Heart right ventricle (tissue), 16 donors: Measurements from ENCODE around the gene SCN4A. TPM values are rescaled to one million over a fixed set of nuclear protein-coding genes. Genes with fewer than 3 reads are reported as not detected.
A peak's percentile ranks its signal among the peaks of the same experiment; 100 is the strongest.

Experiments
- ATAC-seq, 8 donors: fragments of 200-7000 bp; cut with Tn5 transposase; one replicate each; pipeline ENCODE4 v1.9.1; 2020; ENCODE audit warnings: mild to moderate bottlenecking in 8 of 8, moderate library complexity in 8 of 8, moderate number of reproducible peaks in 1 of 8
- DNase-seq, 2 donors: peaks; one replicate each; pipeline ENCODE4 v3.0.0-alpha.2; 2020
- H3K27ac ChIP-seq, 10 donors: fragments of 200-600 bp; sonication (generic) in 2 of 10; one replicate each; pipeline versions ENCODE4 v1.5.0 to v1.8.0; 2020 to 2022; ENCODE audit warnings: mild to moderate bottlenecking in 3 of 10
- H3K27me3 ChIP-seq, 7 donors: fragments of 200-600 bp; one replicate each; pipeline ENCODE4 v1.8.0; 2021 to 2022; ENCODE audit warnings: mild to moderate bottlenecking in 2 of 7
- H3K36me3 ChIP-seq, 9 donors: fragments of 200-600 bp; sonication (generic) in 1 of 9; one replicate each; pipeline versions ENCODE4 v1.5.0 to v1.8.0; 2020 to 2022; ENCODE audit warnings: mild to moderate bottlenecking in 2 of 9
- H3K4me1 ChIP-seq, 9 donors: fragments of 200-600 bp; sonication (generic) in 1 of 9; one replicate each; pipeline versions ENCODE4 v1.5.0 to v1.8.0; 2020 to 2022; ENCODE audit warnings: mild to moderate bottlenecking in 4 of 9
- H3K4me3 ChIP-seq, 10 donors: fragments of 200-600 bp; sonication (generic) in 2 of 10; one replicate each; pipeline versions ENCODE4 v1.5.0 to v1.8.0; 2020 to 2022; ENCODE audit warnings: mild to moderate bottlenecking in 7 of 10, moderate library complexity in 2 of 10
- H3K9me3 ChIP-seq, 11 donors: fragments of 200-600 bp in 10 of 11; sonication (generic) in 2 of 11; one replicate each; pipeline versions ENCODE4 v1.5.0 to v1.8.0; 2013 to 2022; ENCODE audit warnings: mild to moderate bottlenecking in 2 of 11, control low read depth in 1 of 11, moderate library complexity in 1 of 11
- CTCF ChIP-seq, 9 donors: fragments of 200-600 bp; sonication (generic) in 2 of 9; IDR thresholded peaks; one replicate each; pipeline versions ENCODE4 v1.5.0 to v1.8.0; 2021 to 2022; ENCODE audit warnings: antibody characterized with exemption in 9 of 9, mild to moderate bottlenecking in 5 of 9, moderate library complexity in 1 of 9
- WGBS, 2 donors: extraction: QIAGEN DNeasy Blood & Tissue Kit; methylation state at CpG; one replicate each; pipeline ENCODE4 v1.1.7; 2013; ENCODE audit warnings: inconsistent platforms in 1 of 2; 5-methylcytosine and 5-hydroxymethylcytosine counted together
- intact Hi-C, 10 donors: fragments of 100-400 bp; cut with DNase I; formaldehyde crosslinking; loops; one replicate each; pipeline versions ENCODE4 v1.11.1 to v1.14.2; 2022
- polyA plus RNA-seq, 2 donors: library from polyadenylated mRNA; stranded (reverse); fragments of 200-250 nt; gene quantifications; one replicate each; pipeline ENCODE4 v1.2.3, GENCODE V29; 2013
- total RNA-seq, 10 donors: library from RNA; stranded (reverse); fragmentation: NEBNext Ultra II Directional in 3 of 10; extraction: Animal tissue kit (Norgen Biotek cat#: 25700) in 3 of 10; gene quantifications; one replicate each; pipeline versions ENCODE4 v1.2.1 to v1.2.4, GENCODE V29; 2021 to 2023
- donor health status: Arrhythmogenic right ventricular cardiomyopathy.
- donor health status: ischemic (EF 13 %, LVEDD 7.1; RV severe dilation, severe dysfunction).
- donor health status: healthy with polysubstance abuse.
- donor health status: DM: no; HTN: yes; CAD: no.
- donor health status: DM: no; HTN: no; CAD: no.
- donor health status: ischemic (EF 25% LVEDD 6.9; RV normal size, moderate dysfunction).
- donor health status: ischemic (EF 25% LVEDD 5.7; RV mildly dilated, moderate dysfunction).
- donor health status: healthy.
- donor health status: DM: yes; HTN: yes; CAD: no.
- donor health status: Ischemic cardiomyopathy.
- donor health status: ischemic (EF 35%, LVEDD 5.7; RV mildly dilated, moderate dysfunction).
- donor health status: nonischemic (EF 11% LVEDD 7.7; RV severe dilation, severe dysfunction).
- donor health status: DM: yes; HTN: yes; CAD: no.
- donor health status: PGD.
- donor health status: ischemic (EF 29% LVEDD 5.4; RV normal size, mild dysfunction).
- donor health status: nonischemic (EF 23%, LVEDD 6.1; RV moderate dilation, normal function).

SCN4A gene
- total and polyA plus RNA-seq, 12 donors = 0.19 to 2.9 (median 0.53) TPM

GRCh38 chr17:63948521-63948920 is 24.2 kb downstream of the SCN4A start:
- intact Hi-C loops = loop anchor here in 3 of 10 donors (5.0 kb wide), 2 partner anchors 34 to 39 kb away; no protein-coding TSS in a partner anchor
- no peak for TF ChIP-seq CTCF (IDR thresholded peaks at IDR 0.05)
- ATAC-seq (no peak), DNase-seq (no peak)
- no peaks in the 10 kb centered on the region for H3K36me3 ChIP-seq
- peaks cover 0 to 22% (median 2%) of the 10 kb centered on the region in 9 donors for H3K4me1 ChIP-seq
- H3K27me3 ChIP-seq = peaks cover 0 to 7% (median 0%) of the 10 kb centered on the region in 7 donors
- no peaks in the 10 kb centered on the region for H3K9me3 ChIP-seq
- no peak overlapping the region for H3K27ac ChIP-seq
- 95 to 96% methylated on average over 9 of the region's 9 CpGs for WGBS, 2 donors
- no peak overlapping the region for H3K4me3 ChIP-seq

GRCh38 chr17:63947711-63948330 is 24.9 kb downstream of the SCN4A start:
- WGBS, 2 donors = 86 to 87% methylated on average over 18 of the region's 18 CpGs
- Histone ChIP-seq H3K27me3 (peaks cover 0 to 7% (median 0%) of the 10 kb centered on the region in 7 donors), H3K4me3 (no peak overlapping the region), H3K4me1 (peaks cover 0 to 20% (median 2%) of the 10 kb centered on the region in 9 donors), H3K9me3 (no peaks in the 10 kb centered on the region), H3K36me3 (no peaks in the 10 kb centered on the region), H3K27ac (no peak overlapping the region)
- DNase-seq (no peak), ATAC-seq (no peak)
- TF ChIP-seq CTCF (IDR thresholded peaks at IDR 0.05) = no peak
- intact Hi-C loops = loop anchor here in 3 of 10 donors (2.0 to 5.0 kb wide), 3 partner anchors 29 to 39 kb away; partner anchors contain the start of gene GH1 (in 1 of the 3)

- peak overlapping the region in 2 of 10 donors; percentile 29 to 36 for H3K27ac ChIP-seq
- WGBS, 2 donors = 38 to 43% methylated on average over 19 to 20 of the region's 20 CpGs
- intact Hi-C loops = loop anchor here in 3 of 10 donors (2.0 to 5.0 kb wide), 3 partner anchors 28 to 41 kb away; partner anchors contain the start of gene GH1 (in 1 of the 3)
Observed at GRCh38 chr17:63946440-63947363, 26.0 kb downstream of the SCN4A start.

More at GRCh38 chr17:63946440-63947363, 26.0 kb downstream of the SCN4A start:
- H3K4me3 ChIP-seq = no peak overlapping the region
- H3K9me3 ChIP-seq = no peaks in the 10 kb centered on the region
- no peaks in the 10 kb centered on the region for H3K36me3 ChIP-seq
- H3K27me3 ChIP-seq = peaks cover 0 to 7% (median 0%) of the 10 kb centered on the region in 7 donors
- peaks cover 0 to 20% (median 2%) of the 10 kb centered on the region in 9 donors for H3K4me1 ChIP-seq
- ATAC-seq (peak in 7 of 8 donors; percentile 70 to 81 (median 77)), DNase-seq (peak; percentile 35 to 54)
- peak; percentile 64 to 89 (median 83) for TF ChIP-seq CTCF (IDR thresholded peaks at IDR 0.05)
